Right renal cortex interstitium (tissue), 3 donors: ENCODE measurements around the gene SUPT20HL1. TPM values are rescaled to one million over a fixed set of nuclear protein-coding genes. Genes with fewer than 3 reads are reported as not detected.
"Not testable (repeated sequence)": the region's sequence is repeated elsewhere in the genome, so short reads cannot be mapped to it uniquely, and the experiment has no call there.

Source experiments
- DNase-seq, 3 donors: peaks; one replicate each; pipeline ENCODE4 v3.0.0-alpha.2; 2013; ENCODE audit warnings: low read depth in 3 of 3, low spot score in 2 of 3
- polyA plus RNA-seq, 3 donors: library from polyadenylated mRNA; unstranded; fragments of 120-200 nt; gene quantifications; one replicate each; pipeline ENCODE4 v1.2.1, GENCODE V29; 2013; ENCODE audit not compliant: insufficient read length in 3 of 3

The SUPT20HL1 gene
- polyA plus RNA-seq, 3 donors: not detected

DNA sequence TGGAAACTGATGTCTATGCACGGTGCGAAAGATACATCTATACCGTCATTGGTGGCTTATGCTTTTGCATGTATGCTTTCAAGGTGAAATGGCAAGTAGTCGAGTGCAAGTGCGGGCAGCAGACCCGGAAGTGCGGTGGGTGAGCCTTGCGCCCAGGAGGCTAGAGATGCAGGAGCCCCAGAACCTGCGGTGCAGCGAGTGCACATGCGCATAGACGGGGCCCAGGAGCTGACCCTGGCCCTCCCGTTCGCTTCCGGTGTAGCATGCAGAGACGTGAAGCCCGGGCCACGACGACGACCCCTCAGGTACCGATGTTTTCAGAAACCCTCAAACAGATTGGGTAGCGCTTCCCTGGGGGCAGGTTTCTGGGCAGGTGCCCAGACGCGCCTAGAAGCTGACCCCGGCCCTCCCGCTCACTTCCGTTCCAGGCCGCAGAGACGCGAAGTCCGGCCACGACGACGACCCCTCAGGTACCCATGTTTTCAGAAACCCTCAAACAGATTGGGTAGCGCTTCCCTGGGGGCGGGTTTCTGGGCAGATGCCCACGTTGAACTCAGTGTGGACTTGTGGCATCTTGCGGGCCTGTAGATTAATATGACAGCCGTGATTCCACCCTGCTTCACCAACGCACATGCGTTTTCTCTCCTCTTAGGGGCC lies 1.8 kb downstream of the SUPT20HL1 start:
- DNase-seq: not testable (repeated sequence)

DNA sequence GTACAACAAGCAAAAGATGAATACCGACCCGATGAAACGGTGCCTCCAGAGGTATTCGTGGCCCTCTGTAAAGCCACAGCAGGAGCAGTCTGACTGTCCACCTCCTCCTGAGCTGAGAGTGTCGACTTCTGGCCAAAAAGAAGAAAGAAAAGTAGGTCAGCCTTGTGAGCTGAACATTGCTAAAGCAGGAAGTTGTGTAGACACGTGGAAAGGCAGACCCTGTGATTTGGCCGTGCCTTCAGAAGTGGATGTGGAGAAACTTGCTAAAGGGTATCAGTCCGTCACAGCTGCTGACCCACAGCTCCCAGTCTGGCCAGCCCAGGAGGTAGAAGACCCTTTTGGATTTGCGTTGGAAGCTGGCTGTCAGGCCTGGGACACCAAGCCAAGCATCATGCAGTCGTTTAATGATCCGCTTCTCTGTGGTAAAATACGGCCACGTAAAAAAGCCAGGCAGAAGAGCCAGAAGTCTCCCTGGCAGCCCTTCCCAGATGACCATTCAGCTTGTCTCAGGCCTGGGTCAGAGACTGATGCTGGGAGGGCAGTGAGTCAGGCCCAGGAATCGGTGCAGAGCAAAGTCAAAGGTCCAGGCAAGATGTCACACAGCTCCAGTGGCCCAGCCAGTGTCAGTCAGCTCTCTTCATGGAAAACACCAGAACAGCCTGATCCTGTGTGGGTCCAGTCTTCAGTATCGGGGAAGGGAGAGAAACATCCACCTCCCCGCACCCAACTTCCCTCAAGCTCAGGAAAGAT lies 3.2 kb downstream of the SUPT20HL1 start:
- DNase-seq: not testable (repeated sequence)

DNA sequence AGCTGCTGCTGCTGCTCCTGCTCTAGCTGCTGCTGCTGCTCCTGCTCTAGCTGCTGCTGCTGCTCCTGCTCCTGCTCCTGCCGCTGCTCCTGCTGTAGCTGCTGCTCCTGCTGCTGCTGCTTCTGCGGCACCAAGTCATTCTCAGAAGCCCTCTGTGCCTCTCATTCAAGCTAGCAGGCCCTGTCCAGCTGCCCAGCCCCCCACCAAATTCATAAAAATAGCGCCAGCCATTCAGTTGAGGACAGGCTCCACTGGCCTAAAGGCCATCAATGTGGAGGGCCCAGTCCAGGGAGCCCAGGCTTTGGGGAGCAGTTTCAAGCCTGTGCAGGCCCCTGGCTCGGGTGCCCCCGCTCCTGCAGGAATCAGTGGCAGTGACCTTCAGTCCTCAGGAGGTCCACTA lies 3.9 kb downstream of the SUPT20HL1 start:
- no peak for DNase-seq

DNA sequence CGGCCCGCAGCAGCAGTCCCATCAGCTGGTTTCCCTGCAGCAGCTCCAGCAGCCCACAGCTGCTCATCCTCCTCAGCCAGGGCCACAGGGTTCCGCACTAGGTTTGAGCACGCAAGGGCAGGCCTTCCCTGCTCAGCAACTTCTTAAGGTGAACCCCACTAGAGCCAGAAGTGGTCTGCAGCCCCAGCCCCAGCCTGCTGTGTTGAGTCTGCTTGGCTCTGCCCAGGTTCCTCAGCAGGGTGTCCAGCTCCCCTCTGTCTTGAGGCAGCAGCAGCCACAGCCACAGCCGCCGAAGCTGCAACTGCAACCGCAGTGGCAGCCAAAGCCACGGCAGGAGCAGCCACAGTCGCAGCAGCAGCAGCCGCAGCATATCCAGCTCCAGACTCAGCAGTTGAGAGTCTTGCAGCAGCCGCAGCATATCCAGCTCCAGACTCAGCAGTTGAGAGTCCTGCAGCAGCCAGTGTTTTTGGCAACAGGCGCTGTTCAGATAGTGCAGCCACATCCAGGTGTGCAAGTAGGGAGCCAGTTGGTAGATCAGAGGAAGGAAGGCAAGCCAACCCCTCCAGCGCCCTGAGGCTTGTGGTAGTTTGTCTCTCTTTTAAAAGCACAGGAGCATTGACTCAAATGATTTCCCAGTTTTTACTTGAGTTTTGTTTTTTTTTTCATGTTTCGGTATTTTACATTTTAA lies 4.6 kb downstream of the SUPT20HL1 start:
- DNase-seq: no peak

DNA sequence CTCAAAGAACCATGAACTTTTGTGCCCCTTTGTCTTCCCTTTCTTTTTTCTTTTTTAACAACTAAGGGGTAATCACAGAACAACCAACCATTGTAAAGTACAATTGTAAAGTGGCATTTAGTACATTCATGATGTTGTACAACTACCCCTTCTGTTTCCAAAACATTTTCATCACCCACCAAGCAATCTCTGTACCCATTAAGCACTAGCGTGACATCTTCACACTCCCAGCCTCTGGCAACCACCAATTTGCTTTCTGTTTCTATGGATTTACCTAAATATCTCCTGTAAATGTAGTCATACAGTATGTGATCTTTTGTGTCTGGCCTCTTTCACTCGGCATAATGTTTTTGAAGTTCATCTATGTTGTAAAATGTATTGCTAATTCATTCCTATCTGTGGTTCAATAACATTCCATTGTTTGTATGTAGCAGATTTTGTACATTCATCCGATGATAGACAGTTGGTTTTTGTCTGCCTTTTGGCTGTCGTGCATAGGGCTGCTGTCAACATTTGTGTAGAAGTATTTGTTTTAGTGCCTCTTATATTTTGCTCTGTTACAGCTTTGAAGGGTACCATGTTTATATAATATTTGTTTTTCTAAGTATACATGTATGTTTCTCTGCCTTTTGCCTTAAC lies 6.4 kb downstream of the SUPT20HL1 start:
- DNase-seq: not testable (repeated sequence)

DNA sequence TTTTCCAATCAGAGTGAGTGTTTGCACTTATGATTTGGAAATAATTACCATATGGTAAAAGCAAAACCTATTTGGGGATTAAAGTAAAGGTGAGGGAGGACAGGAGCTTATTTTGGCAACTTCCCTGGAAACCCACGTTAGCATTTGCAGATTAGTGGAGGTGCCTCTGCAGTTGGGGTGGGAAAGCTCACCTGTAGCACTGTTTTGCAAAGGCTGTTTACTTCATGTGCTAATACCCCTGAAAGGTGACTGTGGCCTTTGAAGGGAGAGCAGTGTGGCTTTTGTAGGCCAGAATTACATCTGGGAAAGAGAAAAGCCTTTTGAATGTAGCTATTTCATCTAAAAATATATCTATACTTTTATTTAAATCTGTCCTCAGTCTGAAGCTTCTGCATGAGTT lies 9.4 kb downstream of the SUPT20HL1 start:
- no peak for DNase-seq

DNA sequence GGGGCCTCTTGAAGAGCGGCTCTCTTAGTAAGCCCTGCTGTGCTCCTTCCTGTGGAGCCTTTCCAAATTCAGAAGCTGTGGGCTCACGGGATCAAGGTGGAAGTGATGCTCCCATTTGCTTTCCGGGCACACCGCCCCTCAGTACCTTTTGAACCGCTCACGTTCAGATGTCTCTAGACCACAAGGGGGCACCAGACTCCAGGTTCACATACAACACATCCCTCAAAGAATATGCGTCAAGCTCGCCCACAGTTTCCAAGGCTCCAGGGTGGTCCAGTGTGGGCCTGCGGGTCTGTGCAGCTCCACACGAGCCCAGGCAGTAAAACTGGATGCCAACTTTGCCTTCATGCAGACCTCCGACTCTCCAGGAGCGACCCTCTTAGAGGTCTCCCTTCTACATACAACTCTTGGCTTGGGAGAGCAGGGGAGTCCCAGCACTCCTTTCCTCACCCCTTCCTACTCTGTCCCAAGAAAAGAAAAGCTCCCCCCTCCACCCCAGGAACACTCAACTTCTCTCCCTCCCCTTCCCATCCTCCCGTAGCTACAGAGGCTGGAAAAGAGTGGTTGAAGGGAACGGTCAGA lies 11.0 kb downstream of the SUPT20HL1 start:
- DNase-seq: peak in 2 of 3 donors; percentile 47 to 54

DNA sequence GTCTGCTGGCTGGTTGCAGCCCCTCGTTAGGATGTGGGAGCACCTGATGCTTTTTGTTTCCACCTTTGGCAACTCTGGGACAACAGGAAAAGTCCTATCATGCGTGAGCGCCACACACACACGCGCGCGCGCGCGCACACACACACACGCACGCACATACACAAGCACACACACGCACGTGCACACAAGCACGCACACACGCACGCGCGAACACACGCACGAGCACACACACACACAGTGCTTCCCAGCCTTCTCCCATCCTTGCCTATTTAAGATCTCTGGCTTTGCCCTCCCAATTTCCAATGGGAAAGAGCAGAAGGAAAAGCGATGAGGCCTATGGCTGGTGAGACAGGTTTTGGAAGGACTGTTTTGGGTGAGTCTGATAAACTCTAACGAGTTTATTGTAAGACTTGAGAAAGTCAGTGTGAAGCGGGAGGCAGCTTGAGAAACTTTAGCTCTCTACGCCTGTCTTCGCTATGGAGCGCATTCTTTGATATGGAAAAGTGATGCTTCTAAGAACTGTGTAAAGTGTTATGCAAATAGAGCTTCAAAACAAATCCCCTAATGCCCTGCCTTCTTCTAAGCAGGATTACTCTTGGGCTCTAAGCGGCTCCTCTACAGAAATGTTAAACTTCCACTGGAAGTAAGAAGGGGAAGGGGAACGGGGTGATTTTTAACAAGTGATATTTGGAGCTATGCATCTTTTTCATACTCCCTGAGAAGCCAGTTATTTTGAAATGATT lies 11.8 kb downstream of the SUPT20HL1 start:
- DNase-seq: no peak

DNA sequence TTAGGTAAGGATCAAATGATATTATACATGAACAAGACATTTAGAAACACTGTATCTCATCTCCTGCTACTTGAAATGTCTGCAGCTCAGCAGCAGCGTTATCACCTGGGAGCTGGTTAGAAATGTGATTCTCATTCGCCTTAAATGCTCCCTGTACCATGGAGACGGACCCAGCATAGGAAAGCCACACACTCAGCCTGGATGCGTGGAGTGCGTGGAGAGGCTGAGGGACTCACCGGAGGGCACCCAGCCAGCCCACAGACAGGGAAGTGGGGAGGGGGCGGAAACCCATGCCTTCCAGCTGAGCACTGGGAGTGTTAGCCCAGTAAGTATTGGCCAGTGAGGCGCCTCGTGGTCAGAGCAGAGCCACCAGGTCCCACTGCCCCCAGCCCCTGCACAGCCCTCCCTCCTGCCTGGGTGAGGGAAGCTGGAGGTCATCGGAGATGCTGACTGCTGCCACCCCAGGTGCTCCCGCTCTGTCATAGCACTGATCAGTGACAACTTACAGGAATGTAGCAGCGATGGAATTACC lies 15.2 kb downstream of the SUPT20HL1 start:
- DNase-seq: no peak

DNA sequence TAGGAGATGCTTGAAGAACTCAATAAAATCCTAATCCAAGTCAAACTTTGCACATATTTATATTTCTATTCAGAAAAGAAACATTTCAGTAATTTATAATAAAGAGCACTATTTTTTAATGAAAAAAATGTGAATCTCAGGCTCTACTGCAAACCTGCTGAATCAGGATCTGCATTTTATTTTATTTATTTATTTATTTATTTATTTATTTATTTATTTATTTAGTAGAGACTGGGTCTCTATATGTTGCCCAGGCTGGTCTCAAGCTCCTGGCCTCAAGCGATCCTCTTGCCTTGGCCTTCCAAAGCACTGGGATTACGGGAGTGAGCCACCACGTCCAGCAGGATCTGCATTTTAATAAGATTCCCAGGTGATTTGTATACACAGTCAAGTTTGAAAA lies 16.0 kb downstream of the SUPT20HL1 start:
- DNase-seq: no peak

DNA sequence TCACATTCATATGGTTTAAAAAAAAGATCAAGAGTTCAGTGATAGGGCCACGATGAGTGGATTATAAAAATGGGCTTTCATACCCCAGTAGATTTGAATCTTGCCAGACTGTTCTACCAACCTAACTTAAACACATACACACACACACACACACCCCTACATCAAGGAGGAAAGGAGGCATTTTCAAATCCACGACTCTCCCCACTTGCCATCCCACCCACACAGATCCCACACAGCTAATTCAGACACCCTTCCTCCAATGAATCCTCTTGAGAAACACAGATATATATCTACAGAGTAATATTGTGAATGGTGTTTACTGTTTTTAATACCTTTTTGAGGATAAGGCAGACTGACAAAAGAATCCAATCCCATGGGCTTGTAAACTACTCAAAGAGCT lies 16.8 kb downstream of the SUPT20HL1 start:
- no peak for DNase-seq

DNA sequence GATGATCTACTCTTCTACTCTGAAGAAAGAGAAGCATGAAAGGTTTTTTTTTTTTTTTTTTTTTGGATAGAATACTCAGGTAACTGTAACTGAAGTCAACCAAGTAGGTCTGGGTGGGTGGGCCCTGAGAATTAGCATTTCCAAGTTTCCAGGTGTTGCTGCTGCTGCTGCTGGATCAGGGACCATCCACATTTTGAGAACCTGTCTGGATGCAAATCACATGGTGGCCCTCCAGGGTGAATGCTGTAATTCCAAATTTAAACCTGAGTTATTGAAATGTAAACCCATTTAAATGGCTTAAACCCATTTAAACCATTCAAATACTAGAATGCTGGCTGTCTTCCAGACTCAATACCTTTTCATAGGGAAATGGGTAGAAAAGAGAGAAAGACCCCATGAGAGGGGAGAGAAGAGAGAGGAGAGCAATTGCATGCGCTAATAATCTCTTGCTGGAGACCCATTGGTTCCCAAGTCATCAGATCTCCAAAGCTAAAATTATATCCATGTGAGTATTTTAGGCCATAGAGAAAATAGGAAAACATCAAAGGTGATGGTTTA lies 17.6 kb downstream of the SUPT20HL1 start:
- DNase-seq: no peak

DNA sequence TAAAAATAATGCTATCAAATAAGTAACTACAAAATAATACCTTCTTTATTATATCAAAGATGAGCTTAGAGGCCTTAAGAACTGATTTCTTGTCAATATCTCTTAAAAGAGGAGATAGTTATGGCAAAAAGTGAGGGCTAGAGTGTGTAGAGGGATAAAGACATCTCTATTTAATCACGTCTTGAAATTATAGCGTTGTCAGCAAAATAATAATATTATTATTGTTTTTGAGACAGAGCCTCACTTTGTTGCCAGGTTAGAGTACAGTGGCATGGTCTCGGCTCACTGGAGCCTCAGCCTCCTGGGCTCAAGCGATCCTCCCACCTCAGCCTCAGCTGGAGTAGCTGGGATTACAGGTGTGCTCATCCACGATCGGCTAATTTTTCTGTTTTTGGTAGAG lies 18.3 kb downstream of the SUPT20HL1 start:
- DNase-seq: no peak

DNA sequence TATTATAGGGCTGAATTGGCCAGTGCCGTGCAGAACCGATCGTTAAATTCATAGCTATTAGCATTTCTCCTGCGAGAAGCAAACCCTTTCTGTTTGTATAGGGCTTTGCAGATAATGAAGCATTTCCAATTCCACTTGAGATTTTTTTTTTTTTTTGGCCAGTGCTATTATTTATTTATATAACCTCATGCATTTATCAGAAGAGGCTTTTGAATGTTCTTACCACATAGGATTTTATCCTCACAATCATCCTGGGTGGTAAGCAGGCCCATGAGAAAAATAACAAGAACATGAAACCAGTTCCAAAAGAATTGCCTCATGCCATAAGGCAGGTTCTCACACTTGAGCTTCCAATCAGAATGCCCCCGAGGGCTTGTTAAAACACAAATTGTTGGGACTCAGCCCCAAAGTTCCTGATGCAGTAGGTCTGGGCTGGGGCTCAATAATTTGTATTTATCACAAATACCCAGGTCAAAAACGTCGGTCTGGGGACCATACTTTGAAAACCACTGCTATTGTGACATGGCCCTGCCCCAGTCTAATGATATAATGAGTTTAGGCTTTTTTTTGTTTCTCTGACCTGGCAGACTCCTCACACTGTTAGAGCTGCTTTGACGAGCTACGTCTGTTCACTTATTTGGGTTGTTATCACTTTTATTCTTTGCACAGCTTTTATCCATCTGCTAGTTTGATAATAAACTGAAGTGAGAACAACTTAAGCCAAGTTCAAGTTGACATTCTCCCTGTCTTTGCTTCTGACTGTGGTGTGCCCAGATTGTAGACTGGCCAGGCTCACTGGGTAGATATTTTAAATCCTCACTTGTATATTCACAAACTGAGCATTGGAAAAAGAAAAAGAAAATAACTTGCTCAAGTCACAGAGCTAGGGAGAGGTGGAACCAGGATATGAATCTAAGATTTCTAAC lies 20.1 kb downstream of the SUPT20HL1 start:
- DNase-seq: no peak

DNA sequence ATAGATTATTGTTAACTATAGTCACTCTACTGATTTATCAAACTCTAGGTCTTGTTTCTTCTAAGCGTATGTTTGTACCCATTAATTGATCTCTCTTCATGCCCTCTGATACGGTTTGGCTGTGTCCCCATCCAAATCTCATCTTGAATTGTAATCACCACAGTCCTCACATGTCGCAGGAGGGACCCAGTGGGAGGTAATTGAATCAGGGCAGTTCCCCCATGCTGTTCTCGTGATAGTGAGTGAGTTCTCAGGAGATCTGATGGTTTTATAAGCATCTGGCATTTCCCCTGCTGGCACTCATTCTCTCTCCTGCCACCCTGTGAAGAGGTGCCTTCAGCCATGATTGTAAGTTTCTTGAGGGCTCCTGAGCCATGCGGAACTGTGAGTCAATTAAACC lies 21.9 kb downstream of the SUPT20HL1 start:
- DNase-seq: not testable (repeated sequence)

DNA sequence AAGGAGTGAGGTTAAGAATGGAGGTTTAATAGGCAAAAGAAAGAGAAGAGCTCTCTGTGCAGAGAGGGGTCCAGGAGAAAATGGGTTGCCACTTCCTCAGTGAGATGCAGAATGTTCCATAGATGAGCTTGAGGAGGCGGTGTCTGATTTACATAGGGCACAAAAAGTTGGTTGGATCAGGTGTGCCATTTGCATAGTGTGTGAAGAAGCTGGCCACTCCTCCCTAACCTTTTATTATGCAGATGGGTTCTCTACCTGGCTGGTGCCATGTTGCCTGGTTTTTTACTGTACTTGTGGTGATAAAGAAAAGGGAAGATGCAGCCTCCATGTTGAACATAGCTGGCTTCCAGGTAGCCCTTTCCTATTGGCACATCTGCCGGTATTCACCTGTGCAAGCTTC lies 27.3 kb downstream of the SUPT20HL1 start:
- DNase-seq: no peak

DNA sequence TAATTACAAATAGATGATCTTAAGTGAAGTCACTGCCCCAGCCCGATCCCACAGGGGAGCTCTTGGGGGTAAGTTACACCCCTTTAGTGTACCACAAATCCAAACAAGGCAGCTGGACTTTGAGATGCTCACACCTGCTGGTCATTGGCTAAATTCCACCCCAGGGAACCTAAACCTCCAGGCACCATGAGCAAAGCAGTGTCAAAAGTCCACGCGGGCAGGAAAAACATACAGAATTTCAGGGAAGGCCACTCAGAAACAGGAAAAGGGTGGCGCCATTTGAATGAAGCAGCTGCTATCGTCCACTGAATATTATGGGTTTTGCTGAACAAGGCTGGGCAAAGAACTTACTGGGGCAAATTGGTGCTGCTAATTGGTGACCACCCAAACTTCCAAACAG lies 30.9 kb downstream of the SUPT20HL1 start:
- DNase-seq: no peak

DNA sequence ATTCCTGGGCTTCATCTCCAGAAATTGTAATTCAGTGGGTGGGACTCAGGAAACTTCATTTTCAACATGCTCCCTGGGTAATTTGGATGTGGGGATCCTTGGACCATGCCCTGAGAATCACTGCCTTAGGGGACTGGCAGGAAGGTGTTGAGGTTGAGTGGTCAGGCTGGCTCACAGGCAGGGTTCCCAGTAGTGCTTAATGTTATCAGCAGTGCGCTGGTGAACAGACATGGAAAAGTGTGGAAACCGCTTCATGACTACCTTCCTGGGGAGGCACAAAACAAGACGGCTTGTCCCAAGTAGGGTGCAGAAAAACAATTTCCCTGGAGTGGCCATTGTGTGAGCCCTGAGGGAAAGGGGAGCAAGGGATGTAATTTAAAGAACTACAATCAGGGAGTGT lies 31.4 kb downstream of the SUPT20HL1 start:
- DNase-seq: no peak

DNA sequence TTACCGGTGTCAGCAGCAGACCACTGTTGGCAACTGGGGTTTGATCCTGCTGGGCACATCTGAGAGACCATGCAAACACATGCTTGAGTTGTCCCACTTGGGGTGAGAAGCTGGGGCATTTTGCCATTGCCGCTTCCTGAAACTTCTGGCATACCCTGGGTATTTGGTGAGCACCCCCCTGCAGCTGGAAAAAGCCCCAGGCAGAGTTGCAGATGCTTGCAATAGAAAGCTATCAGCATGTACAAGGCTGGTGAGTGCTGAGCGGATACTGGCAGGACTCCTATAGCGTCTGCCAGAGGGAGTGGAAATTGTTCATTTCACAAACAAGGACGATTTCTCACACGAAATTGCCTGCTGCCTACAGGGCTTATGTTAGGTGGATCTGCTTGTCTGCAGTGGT lies 32.3 kb downstream of the SUPT20HL1 start:
- DNase-seq: no peak
